Kidney glomerular epithelial cell (primary cell): ENCODE measurements around the gene RGS19.

Experiments used
- DNase-seq: peaks from one replicate; lab custom pipeline; 2025; lab: John Stamatoyannopoulos, UW

Gene RGS19

GRCh38 chr20:64048402-64049044 is 30.8 kb downstream of the RGS19 start:
- DNase-seq, result no peak

GRCh38 chr20:64047968-64048401 is 31.3 kb downstream of the RGS19 start:
- DNase-seq, result no peak

GRCh38 chr20:64047046-64047389 is 32.3 kb downstream of the RGS19 start:
- no peak for DNase-seq

GRCh38 chr20:64045346-64046011 is 33.8 kb downstream of the RGS19 start:
- no peak for DNase-seq

GRCh38 chr20:64044484-64045247 is 34.7 kb downstream of the RGS19 start:
- DNase-seq, result peak; percentile 8

GRCh38 chr20:64043768-64044167 is 35.5 kb downstream of the RGS19 start:
- no peak for DNase-seq

GRCh38 chr20:64042054-64042781 is 37.1 kb downstream of the RGS19 start:
- no peak for DNase-seq

- DNase-seq, result no peak
Measured at GRCh38 chr20:64041781-64042053, 37.6 kb downstream of the RGS19 start.

GRCh38 chr20:64041040-64041780 is 38.1 kb downstream of the RGS19 start:
- no peak for DNase-seq

- DNase-seq, result no peak
Measured at GRCh38 chr20:64040231-64041039, 38.9 kb downstream of the RGS19 start.

- no peak for DNase-seq
Measured at GRCh38 chr20:64039293-64040160, 39.8 kb downstream of the RGS19 start.

GRCh38 chr20:64038565-64039292 is 40.6 kb downstream of the RGS19 start:
- peak; percentile 41 for DNase-seq

- DNase-seq, result no peak
Measured at GRCh38 chr20:64038224-64038564, 41.1 kb downstream of the RGS19 start.

- DNase-seq, result no peak
Measured at GRCh38 chr20:64037498-64038213, 41.7 kb downstream of the RGS19 start.

- no peak for DNase-seq
Measured at GRCh38 chr20:64037199-64037497, 42.2 kb downstream of the RGS19 start.

GRCh38 chr20:64036346-64037198 is 42.7 kb downstream of the RGS19 start:
- no peak for DNase-seq

GRCh38 chr20:64035933-64036345 is 43.4 kb downstream of the RGS19 start, which contains the start of gene C20orf204:
C20orf204 (plus strand) TSS chr20:64036182; CDS start chr20:64036324, 142 bp downstream.
- DNase-seq, result no peak
